DLD1 (cell line): ENCODE measurements around the gene RIN3.

Experiments
- in situ Hi-C: cut with HindIII; loops from 2 replicates; pipeline ENCODE4 v1.10.0; 2017; ENCODE audit warnings: low sequenced_read_pairs

Gene RIN3

DNA sequence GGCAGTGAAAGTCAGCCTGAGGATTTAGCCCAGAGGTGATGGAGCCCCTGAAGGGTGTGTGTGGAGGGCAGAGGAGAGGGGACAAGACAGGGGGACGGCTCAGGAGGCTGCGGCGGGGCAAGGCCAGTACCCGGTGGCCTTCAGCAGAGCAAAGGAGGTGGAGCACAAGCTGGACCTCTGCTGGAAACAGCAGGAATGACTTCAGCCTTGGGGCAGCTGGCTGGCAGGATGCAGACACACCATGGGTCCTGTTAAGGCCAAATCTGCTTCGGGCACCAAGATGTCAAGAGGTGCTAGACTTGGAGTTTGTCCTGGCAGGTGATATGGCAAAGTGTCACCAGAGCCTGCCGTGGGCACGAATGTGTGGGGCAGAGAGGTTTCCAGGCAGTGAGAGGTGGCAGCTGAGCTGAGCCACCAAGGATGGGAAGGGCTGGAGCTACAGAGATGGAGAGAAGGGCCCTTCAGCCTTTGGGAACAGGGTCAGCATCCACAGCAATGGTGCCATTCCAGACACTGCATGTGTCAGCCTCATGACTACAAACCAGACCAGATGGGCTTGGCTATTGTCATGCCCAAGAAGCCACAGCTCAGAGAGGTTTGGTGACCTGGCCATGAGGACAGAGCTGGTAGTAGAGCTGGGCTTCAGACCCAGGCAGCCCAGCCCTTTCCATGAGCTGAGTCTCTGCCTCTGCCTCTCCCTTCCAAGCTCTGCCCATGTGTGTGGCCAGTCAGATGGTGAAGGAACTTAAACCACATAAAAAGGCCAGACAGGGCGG lies 142.9 kb downstream of the RIN3 start:
- in situ Hi-C loops: no loop called here

DNA sequence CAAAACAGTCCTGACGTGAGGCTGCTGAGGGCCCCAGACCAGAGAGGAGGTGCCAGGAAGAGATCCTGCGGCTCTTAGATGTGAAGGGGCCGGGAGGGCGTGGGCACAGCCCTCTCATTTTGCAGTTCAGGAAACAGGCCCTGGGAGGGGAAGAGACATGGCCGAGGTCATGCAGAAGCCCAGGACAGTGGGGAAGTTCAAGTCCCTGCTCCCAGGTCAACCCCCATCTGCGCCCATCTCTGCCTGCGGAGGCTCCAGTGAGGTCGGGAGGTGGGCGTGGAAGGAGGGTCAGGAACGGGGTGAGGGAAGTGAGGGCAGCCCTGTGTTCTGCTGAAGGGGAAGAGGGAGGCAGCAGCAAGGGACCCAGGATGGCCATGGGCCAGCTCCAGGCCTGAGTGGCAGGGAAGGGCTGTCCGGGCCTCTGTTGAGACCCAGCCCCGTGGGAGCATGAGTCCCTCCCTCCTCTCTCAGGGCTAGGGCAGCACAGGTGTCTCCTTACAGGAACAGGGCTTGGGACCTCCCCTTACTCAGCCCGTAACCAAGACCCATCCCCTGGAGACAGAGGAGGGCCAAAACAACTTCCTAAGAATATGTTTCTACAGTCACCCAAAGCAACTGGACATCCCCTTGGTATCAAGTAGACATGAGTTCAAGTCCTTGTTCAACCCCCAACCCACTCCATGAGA lies 144.0 kb downstream of the RIN3 start:
- in situ Hi-C loops: no loop called here

DNA sequence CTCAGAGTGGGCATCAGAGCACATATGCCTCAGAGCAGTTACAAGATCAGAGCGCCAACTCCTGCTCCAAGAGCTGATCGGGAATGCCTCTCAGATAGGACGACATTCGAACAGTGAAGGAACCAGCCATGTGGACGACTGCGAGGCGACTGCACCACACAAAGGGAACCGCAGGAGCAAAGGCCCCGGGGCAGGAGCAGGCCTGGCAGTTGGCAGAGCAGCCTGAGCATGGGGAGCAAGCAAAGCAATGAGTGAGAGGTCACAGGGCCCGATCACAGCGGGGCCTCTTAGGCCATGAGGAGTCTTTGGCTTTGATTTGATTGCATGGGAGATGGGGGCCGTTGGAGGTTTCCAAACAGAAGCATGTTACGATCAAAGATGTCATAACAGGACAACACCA lies 144.6 kb downstream of the RIN3 start:
- in situ Hi-C loops: no loop called here

DNA sequence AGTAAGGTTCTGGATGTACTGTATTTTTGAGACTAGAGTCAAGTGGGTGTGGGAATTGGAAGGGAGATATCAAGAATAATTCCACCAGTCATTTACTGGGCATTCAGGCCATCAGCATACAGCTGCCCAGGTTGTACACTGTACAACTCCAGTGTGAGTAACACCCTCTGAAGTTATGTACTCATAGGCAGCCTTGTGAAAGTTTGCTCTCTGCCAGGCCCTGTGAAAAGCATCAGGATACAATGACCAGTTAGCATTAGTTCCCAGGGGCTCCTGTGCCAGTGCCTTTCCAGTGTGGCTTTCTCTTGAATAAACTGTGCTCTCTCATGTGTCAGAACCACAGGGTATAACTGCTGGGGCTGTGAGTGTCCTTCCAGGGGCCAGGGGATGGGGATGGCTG lies 145.1 kb downstream of the RIN3 start:
- in situ Hi-C loops: no loop called here

DNA sequence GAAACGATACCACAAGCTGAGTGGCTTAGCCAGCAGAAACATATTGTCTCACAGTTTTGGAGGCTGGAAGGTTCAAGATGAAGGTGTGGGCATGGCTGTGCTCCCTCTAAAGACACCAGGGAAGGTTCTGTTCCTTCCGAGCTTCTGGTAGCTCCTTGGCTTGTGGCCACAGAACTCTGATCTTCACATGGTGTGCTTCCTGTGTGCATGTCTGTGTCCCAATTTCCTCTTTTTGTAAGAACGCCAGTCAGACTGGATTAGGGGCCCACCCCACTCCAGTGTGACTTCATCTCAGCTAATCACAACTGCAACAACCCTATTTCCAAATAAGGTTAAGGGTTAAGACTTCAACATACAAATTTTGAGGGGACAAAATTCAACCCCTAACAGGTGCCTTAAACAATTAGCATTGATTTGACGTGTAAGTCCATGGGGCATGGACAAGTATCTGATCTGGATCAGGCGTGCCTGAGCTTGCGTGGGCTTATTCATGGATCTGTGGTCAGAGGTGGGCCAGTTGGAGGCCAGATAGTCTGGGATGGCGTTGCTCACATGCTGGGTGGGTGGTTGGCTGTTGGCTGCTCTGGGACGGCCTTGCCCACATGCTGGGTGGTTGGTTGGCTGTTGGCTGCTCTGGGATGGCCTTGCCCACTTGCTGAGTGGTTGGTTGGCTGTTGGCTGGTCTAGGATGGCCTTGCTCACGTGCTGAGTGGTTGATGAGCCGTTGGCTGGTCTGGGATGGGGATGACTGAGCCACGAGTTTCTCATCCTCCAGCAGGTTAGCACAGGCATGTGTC lies 146.4 kb downstream of the RIN3 start:
- in situ Hi-C loops: no loop called here

DNA sequence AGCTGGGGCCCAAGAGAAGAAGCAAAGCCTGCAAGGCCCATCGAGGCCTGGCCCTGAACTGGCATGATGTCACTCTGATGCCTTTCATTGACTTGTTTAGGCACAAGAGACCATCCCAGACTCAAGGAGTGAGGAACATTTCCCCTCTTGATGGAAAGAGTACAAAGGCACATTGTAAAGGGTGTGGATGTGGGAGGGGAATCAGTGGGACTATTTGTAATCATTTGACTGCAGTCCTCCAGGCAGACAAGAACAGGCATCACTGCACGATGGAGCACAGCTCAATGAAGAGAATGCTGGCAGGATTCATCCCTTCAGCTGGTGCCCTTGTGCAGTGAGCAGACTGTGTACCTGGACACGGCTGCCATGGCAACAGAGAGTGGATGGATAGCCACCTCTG lies 147.0 kb downstream of the RIN3 start:
- in situ Hi-C loops: no loop called here

DNA sequence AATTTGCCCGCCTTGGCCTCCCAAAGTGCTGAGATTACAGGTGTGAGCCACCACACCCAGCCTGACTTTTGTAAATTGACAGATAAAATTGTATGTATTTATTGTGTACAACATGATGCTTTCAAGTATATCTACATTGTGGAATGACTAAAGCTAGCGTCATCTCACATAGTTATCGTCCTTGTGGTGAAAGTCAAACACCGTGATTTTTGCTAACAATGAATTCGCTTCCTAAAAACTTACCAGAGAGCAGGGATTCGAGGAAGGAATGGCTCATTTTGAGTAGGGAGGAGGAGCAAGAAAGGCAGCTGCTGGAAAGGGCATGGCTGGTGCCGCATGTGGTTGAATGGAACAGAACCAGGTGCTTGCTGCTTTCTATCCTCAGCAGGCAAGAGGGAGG lies 149.5 kb downstream of the RIN3 start:
- in situ Hi-C loops: no loop called here

DNA sequence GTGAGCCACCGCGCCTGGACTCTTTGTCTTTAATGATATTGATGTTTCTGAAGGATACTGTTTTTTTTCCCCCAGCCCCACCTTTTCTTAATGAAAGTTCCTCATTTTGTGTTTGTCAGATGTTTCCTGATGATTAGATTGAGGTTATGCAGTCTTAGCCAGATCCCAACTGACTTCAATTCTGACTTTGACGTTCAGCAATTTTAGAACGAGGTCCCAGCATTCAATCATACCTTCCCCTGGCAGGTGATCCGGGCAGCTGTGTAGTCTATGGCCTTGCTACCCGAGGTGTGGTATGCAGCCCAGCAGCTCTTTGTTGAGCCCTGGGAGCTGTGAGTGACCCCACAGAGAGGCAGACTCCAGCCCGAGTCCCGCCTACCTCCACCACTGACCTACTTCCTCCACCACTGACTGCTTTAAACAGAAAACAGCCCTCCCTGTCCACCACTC lies 152.1 kb downstream of the RIN3 start:
- in situ Hi-C loops: no loop called here

DNA sequence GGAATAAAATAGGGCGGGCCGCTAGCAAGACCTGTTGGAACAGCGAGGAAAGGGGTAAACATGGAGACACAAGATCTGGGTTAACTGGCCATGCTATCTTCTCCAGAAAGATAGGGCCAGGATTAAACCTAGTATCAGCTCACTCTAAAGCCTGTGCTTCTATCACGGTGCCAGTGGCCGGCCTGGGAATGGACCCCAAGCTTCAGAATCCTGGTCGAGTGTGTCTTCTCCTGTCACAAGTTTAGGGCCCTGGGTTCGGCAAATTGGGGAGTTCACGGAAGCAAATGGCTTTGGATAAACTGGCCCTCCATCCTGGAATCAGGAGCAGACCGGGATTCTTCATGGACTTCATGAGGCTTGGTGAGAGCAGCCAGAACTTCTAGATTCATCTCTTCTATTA lies 152.7 kb downstream of the RIN3 start:
- in situ Hi-C loops: no loop called here

DNA sequence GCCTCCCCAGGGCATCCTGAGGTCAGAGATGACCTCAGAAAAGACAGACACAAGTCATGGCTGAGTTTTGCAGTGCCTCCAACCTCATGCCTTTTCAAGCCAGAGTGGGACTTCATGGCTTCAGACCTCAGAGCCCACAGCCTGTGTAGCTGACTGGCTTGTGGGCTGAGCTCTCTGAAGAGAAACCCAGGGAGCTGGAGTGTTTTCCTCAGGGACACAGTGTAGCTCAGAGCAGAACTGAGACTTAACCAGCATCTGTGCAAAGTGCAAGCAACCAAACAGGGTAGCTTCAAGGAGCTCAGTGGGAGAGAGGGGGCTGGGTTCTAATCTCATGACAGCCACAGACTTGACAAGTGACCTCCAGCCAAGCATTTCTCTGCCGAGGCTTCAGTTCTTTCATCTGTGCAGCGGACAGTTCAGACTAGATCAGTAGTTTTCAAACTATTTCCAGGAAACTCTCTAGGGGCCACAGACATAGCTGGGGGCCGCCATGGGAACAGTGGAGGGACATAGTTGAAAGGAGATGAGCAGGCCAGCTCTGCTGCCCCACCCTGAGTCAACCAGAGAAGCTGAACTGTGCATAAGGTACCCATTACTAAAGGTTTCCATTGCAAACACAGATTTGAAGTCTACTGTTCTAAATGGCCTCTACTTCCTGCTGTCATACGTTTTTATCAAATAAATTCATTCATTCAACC lies 154.8 kb downstream of the RIN3 start:
- in situ Hi-C loops: no loop called here

DNA sequence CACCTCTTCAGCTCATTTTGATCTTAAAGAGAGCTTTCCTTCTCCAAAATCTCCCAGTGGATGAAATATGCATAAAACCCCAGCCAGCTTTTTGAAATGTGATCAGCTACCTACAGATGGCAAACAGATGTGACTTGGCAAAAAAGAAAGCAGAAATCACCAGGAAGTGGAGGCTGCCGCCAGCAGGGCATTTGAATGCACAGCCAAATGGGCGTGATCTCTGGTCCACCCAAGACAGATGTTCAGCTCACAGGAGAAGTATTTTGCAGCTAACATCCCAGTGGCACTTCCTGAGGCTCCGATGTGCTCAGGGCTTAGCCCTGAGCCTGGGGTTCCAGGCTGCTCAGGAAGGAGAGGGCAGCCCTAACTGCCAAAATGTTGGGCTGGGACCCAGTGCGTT lies 156.6 kb downstream of the RIN3 start:
- in situ Hi-C loops: no loop called here

DNA sequence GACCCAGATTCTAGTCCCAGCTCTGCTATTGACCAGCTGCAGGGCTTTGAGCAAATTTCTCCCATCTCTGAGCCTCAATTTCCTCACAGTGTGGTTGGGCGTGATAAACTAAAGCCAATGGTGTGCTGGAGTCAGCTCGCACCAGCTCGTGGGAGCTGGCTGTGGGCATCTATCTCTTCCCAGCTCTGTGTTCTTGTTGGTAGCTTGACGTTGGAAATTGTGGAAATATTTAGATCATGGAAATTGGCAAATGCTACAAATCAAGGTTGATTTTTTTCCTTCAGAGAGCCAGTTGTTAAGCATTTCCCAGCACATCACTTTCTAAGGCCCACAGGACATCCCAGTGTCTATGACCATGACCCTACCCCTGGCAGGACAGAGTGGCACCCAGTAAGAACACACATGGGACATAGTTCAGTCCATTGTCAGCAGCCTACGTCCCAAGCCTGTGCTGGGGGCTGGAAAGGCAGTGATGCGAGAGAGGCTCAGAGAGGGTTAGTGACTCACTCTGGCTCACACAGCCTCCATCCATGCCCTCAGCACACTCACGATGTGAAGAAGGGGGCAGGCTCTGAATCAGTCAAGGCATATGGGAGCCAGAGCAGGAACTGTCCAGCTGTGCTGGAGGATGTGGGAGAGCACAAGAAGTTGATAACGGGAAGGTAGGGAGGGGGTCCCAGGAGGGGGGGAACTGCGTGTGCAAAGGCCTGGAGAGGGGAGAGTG lies 157.2 kb downstream of the RIN3 start:
- in situ Hi-C loops: no loop called here

DNA sequence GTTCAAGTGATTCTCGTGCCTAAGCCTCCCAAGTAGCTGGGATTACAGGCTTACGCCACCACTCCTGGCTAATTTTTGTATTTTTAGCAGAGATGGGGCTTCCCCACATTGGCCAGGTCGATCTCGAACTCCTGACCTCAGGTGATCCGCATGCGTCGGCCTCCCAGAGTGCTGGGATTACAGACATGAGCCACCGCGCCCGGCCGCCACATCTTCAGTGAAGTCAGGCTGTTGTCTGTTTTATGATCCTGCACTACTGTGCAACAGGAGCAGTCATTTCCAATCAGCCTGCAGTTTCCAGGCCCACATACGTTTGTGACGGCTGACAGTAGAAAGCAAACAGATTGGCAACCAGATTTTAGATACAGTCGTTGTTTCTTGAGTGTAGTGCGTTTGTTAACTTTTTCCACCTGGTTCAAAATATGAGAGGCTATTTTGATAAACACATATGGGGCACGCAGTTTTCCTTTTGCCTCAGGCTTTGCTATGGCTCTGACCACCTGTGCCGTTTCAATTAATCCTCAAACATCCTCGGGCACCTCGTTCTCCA lies 160.1 kb downstream of the RIN3 start:
- in situ Hi-C loops: no loop called here

DNA sequence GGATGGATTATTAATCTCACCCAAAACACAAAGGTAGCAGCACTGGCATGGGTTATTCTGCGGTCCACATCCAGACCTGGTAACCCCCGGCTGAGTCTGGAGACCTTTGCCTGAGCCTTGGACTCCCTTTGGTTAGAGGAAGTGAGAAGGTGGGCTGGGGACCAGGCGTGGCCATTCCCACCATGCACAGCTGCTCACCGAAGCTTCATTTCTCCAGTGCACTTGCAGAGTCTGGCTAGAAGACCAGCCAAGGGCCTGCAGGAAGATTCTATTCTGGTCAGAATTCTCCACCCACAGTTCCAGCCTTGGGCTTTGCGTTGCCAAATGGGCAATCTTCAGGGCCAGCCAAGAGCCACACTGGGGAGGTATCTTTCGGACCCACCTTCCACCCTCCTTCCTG lies 161.8 kb downstream of the RIN3 start:
- in situ Hi-C loops: no loop called here

DNA sequence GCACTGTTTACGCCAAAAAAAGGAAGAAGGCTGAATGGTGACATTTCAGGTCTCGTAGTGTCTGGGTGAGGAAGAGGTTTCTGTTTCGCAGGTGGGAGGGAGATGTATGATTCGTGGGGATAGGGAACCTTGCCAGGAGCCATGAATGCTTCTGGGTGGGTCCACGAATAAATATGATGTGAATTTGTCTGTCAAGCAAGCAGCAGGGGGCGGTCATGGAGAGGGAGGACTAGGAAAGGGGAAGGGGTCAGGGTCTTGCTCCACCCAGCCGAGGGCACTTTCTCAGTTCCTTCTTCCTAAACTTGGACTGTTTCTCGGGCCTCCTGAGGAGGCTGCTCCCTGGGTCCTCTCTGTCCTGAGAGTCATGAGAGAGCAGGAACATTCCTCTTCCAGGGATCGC lies 162.4 kb downstream of the RIN3 start:
- in situ Hi-C loops: no loop called here

DNA sequence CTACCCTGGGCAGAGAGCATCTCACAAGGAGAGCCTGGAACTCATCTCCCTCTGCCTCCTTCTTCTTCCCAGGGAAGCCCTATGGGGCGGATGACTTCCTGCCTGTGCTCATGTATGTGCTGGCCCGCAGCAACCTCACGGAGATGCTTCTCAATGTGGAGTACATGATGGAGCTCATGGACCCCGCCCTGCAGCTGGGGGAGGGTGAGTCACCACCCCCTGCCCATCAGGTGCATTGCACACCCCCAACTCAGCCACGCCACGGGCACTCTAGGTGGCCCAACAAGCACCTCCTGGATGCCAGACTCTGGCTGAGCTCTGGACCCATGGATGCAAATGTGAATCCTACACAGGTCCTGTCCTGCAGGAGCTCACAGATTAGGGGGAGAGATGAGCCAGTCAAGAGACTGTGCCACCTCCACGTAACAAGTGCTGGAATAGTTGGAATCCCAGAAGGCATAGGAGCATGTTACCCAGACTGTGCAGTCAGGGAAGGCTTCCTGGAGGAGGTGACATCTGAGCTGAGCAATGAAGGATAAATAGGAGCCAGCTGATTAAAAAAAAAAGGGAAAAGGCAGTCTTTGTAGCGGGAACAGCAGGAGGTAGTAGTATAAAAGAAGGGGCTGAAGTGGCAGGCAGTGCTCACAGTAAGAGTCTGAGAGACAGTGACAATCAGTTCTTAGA lies 163.0 kb downstream of the RIN3 start:
- in situ Hi-C loops: no loop called here

DNA sequence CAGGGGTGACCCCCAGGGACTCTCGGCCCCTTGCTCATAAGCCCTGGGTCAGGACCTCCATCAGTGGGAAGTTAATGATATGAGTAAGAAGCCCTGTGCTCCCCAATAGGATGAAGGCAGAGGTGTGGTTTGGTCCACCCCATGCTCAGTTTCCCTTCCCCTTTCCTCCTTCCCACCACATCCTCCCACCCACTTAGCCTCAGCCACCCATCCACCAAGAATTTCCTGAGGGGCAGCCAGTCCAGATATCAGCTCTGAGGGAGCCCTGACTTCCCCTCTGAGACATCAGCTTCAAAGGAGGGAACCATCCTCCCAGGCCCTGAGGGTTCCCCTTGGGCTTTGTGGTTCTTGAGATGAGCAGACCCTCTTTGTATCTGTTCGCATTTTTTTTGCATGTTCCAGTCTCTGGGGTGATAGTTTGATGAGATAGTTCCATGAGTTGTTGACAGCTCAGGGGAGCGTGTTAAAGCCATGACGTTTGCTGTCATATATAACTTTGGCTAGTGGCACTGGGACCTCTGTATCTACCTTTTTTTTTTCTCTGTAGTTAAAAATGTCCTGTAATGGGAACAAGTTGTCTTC lies 163.6 kb downstream of the RIN3 start:
- in situ Hi-C loops: no loop called here

DNA sequence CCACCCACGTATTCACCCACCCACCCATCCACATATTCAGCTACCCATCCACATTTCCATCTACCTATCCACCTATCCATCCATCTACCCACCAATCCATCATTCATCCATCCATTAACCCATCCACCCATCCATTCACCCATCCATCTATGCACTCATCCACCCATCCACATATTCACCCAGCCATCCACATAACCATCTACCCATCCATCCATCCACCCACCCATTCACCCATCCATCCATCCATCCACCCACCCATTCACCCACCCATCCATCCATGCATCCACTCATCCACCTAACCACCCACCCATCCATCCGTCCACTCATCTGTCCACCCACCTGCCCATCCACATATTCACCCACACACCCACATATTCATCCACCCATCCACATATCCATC lies 164.4 kb downstream of the RIN3 start:
- in situ Hi-C loops: no loop called here

DNA sequence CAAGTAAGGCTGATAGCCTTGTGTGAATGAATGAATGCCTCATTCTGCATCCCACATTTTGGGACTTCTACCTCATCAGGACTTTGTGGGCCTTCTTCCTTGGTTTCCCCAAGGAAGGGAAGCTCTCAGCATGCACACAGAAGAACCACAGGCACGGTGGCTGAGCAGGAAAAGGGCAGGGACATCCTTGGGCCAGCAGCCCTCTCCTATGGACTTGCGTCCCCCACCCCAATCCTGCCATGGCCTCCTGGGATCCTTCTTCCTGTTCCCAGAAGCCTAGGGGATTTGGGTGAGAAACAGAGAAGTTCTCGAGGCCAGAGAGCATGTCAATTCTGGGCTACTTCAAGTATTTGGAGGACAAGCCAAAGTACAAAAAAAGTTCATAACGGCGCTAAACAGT lies 165.2 kb downstream of the RIN3 start:
- in situ Hi-C loops: no loop called here
